ENCODE results near the gene MUC21. TPM values are rescaled to one million over a fixed set of nuclear protein-coding genes. Genes with fewer than 3 reads are reported as not detected.

Gene MUC21
- not detected for polyA plus RNA-seq

DNA sequence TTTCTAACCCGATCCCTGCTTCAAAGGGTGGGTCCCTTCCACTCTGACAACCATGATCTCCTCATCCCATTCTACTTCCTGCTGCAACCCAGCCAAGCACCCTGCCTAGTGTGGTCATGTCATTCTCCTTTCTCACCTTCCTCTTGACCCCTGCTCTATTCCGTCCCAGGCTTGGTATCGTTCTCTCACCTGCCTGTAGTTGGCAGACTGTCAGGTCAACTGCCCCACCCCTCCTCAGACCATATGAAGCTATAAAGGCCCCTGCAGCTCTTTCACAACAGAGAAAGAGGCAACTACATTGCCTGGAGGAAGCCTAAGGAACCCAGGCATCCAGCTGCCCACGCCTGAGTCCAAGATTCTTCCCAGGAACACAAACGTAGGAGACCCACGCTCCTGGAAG lies at the start of gene MUC21:
Gene MUC21, plus strand, starts transcription at position 280 of the 400 bp plus-strand sequence. CDS start 241 bp downstream, outside the sequence.
- Mint-ChIP-seq H3K4me1 (peaks cover 6 to 17% (median 9%) of the 10 kb centered on the region in 3 donors), H3K27me3 (peaks cover 36% of the 10 kb centered on the region), H3K4me3 (no peak within 1 kb of the TSS), H3K27ac (peak within 1 kb of the TSS in 1 of 3 donors; percentile 1), H3K36me3 (peaks cover 1% of the 10 kb centered on the region), H3K9me3 (no peaks in the 10 kb centered on the region)

GRCh38 chr6:30935018-30935417 lies 48.5 kb upstream of the MUC21 start:
- Mint-ChIP-seq H3K27me3 (peaks cover 5% of the 10 kb centered on the region), H3K27ac (peak overlapping the region in 1 of 3 donors; percentile 61), H3K4me3 (no peak overlapping the region), H3K9me3 (no peaks in the 10 kb centered on the region), H3K36me3 (no peaks in the 10 kb centered on the region), H3K4me1 (peaks cover 0 to 1% (median 0%) of the 10 kb centered on the region in 3 donors)

- Mint-ChIP-seq H3K9me3 (no peaks in the 10 kb centered on the region), H3K27ac (no peak overlapping the region), H3K4me1 (peaks cover 0 to 1% (median 0%) of the 10 kb centered on the region in 3 donors), H3K36me3 (no peaks in the 10 kb centered on the region), H3K27me3 (peaks cover 10% of the 10 kb centered on the region), H3K4me3 (peak overlapping the region in 1 of 4 donors; percentile 60)
Measured at GRCh38 chr6:30937265-30937664, 46.3 kb upstream of the MUC21 start.

DNA sequence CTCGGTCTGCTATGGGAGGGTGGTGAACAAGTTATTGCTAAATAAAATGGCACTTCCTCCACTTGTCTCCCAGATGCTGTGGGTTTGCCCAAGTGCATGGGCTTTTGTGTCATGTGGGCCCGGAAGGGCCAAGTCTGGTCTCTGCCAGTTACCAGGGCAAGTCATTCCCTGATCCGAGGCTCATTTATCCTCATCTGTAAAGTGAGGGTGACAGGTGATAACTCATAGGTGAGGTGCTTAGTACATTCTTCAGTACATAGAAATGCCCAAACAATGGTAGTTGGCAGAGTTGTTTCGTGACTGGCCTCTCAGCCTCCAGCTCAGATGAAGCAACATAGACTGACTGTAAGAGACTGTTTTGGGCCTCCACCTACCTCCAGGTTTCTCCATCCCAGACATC lies 44.8 kb upstream of the MUC21 start:
- H3K27me3 Mint-ChIP-seq, result peaks cover 22% of the 10 kb centered on the region
- no peaks in the 10 kb centered on the region for H3K36me3 Mint-ChIP-seq

DNA sequence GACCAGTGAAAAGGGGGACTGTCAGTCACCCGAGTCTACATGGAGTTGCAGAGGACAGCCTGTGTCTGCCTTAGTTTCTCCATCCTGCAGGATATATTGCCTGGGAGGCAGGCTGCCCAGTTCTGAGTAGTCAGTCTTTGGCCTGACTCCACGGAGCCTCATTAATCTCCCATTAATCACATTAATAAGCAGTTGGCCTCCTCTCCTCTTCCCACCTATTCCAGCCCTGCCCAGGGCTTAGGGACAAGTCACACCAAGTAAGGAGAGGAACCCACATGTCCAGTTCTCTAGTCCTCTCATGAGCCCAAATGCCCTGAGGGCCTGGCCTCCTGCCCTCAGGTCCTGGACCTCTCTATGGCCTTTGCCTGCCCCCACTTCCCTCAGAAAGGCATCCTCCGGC lies 44.0 kb upstream of the MUC21 start:
- Mint-ChIP-seq H3K36me3 (no peaks in the 10 kb centered on the region), H3K27me3 (peaks cover 30% of the 10 kb centered on the region)

More for the DNA sequence above, 44.8 kb upstream of the MUC21 start:
- Mint-ChIP-seq H3K27ac (no peak overlapping the region), H3K4me3 (no peak overlapping the region), H3K4me1 (peaks cover 0 to 3% (median 0%) of the 10 kb centered on the region in 3 donors), H3K9me3 (no peaks in the 10 kb centered on the region)

DNA sequence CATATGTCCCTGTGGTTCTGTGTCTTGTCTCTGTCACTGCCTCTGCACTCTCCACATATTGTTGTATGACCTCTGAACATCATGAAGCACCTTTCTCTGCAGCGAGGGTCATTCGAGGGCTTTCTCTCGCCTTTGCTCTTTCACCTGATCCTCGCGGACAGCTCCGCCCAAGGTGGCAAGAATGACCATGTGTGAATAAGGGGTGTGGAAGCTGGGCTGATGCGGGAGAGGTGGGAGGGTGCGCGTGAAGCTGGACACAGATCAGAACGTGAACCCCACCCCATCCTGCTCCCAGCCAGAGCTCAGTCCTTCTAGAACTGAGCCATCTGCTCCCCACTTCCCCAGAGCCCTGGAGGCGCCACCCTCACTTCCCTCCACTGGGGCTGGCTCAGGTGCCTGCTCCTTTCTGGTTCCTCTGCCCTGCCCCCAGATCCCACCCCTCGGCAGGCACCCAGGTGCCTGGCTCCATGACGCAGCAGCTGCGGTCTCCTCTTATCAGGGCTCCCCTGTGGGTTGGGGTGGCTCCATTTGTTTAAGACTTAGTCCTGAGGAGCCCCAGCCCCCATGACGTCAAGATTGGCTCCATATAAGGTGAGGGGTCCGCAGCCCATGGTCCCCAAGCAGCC lies 43.0 kb upstream of the MUC21 start, which contains the start of gene MUCL3:
Gene MUCL3, plus strand, starts transcription at position 613 of the 626 bp plus-strand sequence. CDS start 27 bp downstream, outside the sequence.
- Mint-ChIP-seq H3K27ac (no peak within 1 kb of the TSS), H3K27me3 (peaks cover 40% of the 10 kb centered on the region), H3K4me1 (peaks cover 0 to 3% (median 0%) of the 10 kb centered on the region in 3 donors), H3K4me3 (peak within 1 kb of the TSS in 2 of 4 donors; percentile 46 to 71), H3K36me3 (no peaks in the 10 kb centered on the region), H3K9me3 (no peaks in the 10 kb centered on the region)

More for the DNA sequence above, 44.0 kb upstream of the MUC21 start:
- Mint-ChIP-seq H3K27ac (no peak overlapping the region), H3K4me1 (peaks cover 0 to 3% (median 0%) of the 10 kb centered on the region in 3 donors), H3K9me3 (no peaks in the 10 kb centered on the region), H3K4me3 (peak overlapping the region in 1 of 4 donors; percentile 71)

GRCh38 chr6:30942338-30943060 lies 41.0 kb upstream of the MUC21 start:
- Mint-ChIP-seq H3K36me3 (no peaks in the 10 kb centered on the region), H3K27ac (no peak overlapping the region), H3K9me3 (no peaks in the 10 kb centered on the region), H3K4me1 (peaks cover 0 to 3% (median 0%) of the 10 kb centered on the region in 3 donors), H3K27me3 (peaks cover 43% of the 10 kb centered on the region), H3K4me3 (no peak overlapping the region)

DNA sequence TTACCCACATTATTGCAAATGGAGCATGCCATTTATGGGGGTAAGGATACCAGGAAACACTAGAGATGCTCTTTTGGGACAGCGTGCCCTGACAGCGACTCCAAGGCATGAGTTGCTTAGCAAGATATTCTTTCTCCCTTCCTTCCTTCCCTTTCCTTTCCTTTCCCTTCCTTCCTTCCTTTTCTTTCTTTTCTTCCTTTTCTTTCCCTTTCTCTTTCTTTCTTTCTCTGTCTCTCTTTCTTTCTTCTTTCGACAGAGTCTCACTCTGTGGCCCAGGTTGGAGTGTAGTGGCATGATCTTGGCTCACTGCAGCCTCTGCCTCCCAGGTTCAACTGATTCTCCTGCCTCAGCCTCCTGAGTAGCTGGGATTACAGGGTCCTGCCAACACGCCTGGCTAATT lies 39.5 kb upstream of the MUC21 start:
- Mint-ChIP-seq H3K27me3 (peaks cover 44% of the 10 kb centered on the region), H3K27ac (no peak overlapping the region)

DNA sequence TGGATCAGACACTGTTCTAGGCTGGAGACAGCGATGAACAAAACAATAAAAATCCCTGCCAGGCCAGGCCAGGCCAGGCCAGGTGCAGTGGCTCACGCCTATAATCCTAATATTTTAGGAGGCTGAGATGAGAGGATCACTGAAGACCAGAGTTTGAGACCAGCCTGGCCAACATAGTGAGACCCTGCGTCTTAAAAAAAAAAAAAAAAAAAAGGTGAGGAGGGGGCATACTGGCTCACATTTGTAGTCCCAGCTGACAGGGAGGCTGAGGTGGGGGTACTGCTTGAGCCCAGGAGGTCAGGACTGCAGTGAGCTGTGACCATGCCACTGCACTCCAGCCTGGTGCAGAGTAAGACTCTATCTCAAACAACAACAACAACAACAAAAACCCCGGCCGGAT lies 38.2 kb upstream of the MUC21 start:
- Mint-ChIP-seq H3K36me3 (peaks cover 3% of the 10 kb centered on the region), H3K4me1 (peaks cover 0 to 3% (median 0%) of the 10 kb centered on the region in 3 donors), H3K27me3 (peaks cover 38% of the 10 kb centered on the region), H3K27ac (no peak overlapping the region), H3K9me3 (no peaks in the 10 kb centered on the region), H3K4me3 (no peak overlapping the region)

More for the DNA sequence above, 39.5 kb upstream of the MUC21 start:
- no peak overlapping the region for H3K4me3 Mint-ChIP-seq
- H3K36me3 Mint-ChIP-seq, result peaks cover under 1% of the 10 kb centered on the region
- H3K9me3 Mint-ChIP-seq, result no peaks in the 10 kb centered on the region
- peaks cover 0 to 3% (median 0%) of the 10 kb centered on the region in 3 donors for H3K4me1 Mint-ChIP-seq

DNA sequence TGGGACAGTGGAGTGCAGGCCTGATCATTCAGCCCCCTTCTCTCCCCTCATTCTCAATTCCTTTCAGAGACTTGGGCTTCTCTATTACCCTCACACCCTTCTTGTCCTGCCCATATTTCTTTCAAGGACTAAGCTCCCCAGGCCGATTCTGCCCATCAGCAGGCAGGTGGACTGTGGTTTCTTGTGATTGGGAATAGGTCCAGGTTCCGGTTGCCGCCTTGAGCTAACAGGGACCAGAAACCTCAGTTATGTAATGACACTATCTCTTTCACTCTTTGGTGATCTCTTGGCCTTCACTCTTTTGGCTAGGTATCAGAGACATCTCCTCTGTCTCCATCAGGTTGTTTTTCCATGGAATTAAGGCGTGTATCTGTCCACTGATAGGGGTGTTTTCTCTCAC lies 36.3 kb upstream of the MUC21 start:
- H3K4me3 Mint-ChIP-seq, result no peak overlapping the region
- H3K27ac Mint-ChIP-seq, result no peak overlapping the region
- H3K4me1 Mint-ChIP-seq, result peaks cover 0 to 2% (median 0%) of the 10 kb centered on the region in 3 donors
- H3K27me3 Mint-ChIP-seq, result peaks cover 43% of the 10 kb centered on the region
- no peaks in the 10 kb centered on the region for H3K9me3 Mint-ChIP-seq
- H3K36me3 Mint-ChIP-seq, result peaks cover 3% of the 10 kb centered on the region

- Mint-ChIP-seq H3K27ac (no peak overlapping the region), H3K4me1 (no peaks in the 10 kb centered on the region), H3K36me3 (peaks cover 3% of the 10 kb centered on the region), H3K27me3 (peaks cover 30% of the 10 kb centered on the region), H3K9me3 (no peaks in the 10 kb centered on the region), H3K4me3 (no peak overlapping the region)
Measured at GRCh38 chr6:30948811-30949210, 34.7 kb upstream of the MUC21 start.

- H3K27ac Mint-ChIP-seq, result peak overlapping the region in 1 of 3 donors; percentile 7
- no peak overlapping the region for H3K4me3 Mint-ChIP-seq
- H3K4me1 Mint-ChIP-seq, result peaks cover 11 to 17% (median 15%) of the 10 kb centered on the region in 3 donors
- H3K36me3 Mint-ChIP-seq, result peaks cover 3% of the 10 kb centered on the region
- no peaks in the 10 kb centered on the region for H3K9me3 Mint-ChIP-seq
- H3K27me3 Mint-ChIP-seq, result peaks cover 11% of the 10 kb centered on the region
Measured at GRCh38 chr6:30951907-30952469, 31.5 kb upstream of the MUC21 start.

DNA sequence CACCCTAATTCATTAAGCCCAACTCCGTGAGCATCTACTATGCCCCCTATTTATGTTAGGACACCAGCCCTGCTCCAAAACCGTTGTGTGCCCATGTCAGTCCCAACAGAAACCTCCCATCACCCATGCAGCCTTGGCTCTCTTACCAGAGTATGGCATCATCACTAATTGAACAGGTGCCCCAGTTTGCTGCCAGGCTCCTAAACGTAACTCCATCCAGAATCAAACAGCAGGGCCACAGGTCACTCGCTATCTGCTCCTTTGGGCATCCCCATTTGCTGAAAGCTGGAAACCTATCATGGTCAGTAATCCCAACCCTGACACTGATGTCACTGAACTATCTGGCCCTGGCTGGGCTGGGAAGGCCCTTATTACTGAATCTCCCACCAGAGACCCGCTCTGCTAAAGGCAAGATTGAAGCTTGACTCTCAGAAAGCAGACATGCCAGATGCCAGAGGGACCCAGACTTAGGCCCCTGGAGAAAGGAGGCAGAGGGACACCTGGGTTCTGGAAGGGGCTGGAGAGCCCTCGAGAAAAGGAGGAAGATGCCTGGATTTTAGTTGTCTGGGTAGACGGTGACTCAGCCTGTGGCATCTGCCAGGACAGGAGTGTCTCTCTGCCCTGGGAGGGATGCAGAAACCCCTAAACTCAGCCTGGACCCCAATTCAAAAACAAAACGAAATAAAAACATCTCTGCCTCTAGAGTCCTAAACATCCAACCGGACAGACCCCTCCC lies 28.7 kb upstream of the MUC21 start:
- Mint-ChIP-seq H3K27ac (peak overlapping the region in 2 of 3 donors; percentile 68 to 85), H3K4me3 (peak overlapping the region; percentile 82 to 93 (median 86)), H3K4me1 (peaks cover 11 to 22% (median 18%) of the 10 kb centered on the region in 3 donors), H3K36me3 (peaks cover 2% of the 10 kb centered on the region), H3K9me3 (no peaks in the 10 kb centered on the region), H3K27me3 (peaks cover 14% of the 10 kb centered on the region)

DNA sequence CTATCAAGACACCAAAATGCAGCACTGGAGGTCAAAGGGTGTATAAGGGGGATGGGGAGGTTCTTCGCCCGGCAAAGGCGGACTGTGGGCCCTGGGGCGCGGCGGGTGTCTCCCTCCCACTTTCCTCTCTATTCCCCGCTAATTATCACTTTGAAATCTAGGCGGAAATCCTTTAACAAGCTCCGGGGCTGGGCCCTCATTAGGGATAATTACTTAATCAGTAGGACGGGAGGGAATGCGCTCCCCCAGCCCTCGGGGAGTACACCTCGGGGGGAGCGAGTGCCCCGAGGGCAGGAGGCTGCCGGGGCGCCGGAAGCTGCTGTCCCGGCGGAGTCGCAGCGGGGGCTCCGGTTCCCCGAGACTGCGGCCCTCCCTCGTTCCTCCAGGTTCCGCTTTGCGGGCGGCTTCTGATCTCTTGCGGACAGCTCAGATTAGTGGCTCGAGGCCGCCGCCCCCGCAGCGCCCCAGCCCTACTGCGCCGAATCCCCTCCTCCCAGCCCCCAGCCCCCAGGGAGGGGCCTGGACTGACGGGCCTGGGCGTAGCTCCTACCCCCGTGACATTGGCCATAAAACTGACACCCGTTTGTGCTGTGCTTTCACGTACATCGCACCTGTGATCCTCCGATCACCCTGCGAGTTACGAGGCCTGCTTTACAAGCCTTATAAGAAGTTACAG lies 28.0 kb upstream of the MUC21 start:
- Mint-ChIP-seq H3K4me3 (peak overlapping the region; percentile 82 to 93 (median 86)), H3K4me1 (peaks cover 11 to 22% (median 18%) of the 10 kb centered on the region in 3 donors), H3K27ac (peak overlapping the region; percentile 4 to 85 (median 68)), H3K36me3 (no peaks in the 10 kb centered on the region), H3K9me3 (no peaks in the 10 kb centered on the region), H3K27me3 (peaks cover 13% of the 10 kb centered on the region)

Measured in IgD-negative memory B cell (primary cell).